GM18519 (cell line): Measurements from ENCODE around the gene TAP1.
A peak's percentile ranks its signal among the peaks of the same experiment; 100 is the strongest.

ENCODE experiments used
- ATAC-seq: cut with Tn5 transposase; IDR thresholded peaks from one replicate; pipeline ENCODE4 v1.9.1; 2021; ENCODE audit warnings: mild to moderate bottlenecking, moderate library complexity; ENCODE audit not compliant: unreplicated experiment, low FRiP score

TAP1 gene

GRCh38 chr6:32842690-32843089 lies 10.8 kb downstream of the TAP1 start:
- no peak for ATAC-seq

GRCh38 chr6:32842021-32842650 lies 11.4 kb downstream of the TAP1 start:
- ATAC-seq: no peak

- ATAC-seq: no peak
Measured at GRCh38 chr6:32840604-32841246, 12.8 kb downstream of the TAP1 start.

GRCh38 chr6:32839356-32839755 lies 14.1 kb downstream of the TAP1 start:
- no peak for ATAC-seq

GRCh38 chr6:32838114-32838958 lies 15.2 kb downstream of the TAP1 start, which contains the start of gene TAP2:
Gene TAP2, minus strand, starts transcription at chr6:32838739. Its CDS starts 506 bp downstream, at chr6:32838233.
- peak; percentile 38 for ATAC-seq

- ATAC-seq: no peak
Measured at GRCh38 chr6:32837651-32838113, 15.8 kb downstream of the TAP1 start.

- no peak for ATAC-seq
Measured at GRCh38 chr6:32836873-32837272, 16.6 kb downstream of the TAP1 start.

- ATAC-seq: no peak
Measured at GRCh38 chr6:32835167-32835893, 18.2 kb downstream of the TAP1 start.

- no peak for ATAC-seq
Measured at GRCh38 chr6:32833664-32834063, 19.8 kb downstream of the TAP1 start.

- ATAC-seq: no peak
Measured at GRCh38 chr6:32832535-32832934, 21.0 kb downstream of the TAP1 start.

GRCh38 chr6:32830936-32831335 lies 22.6 kb downstream of the TAP1 start:
- no peak for ATAC-seq

- ATAC-seq: no peak
Measured at GRCh38 chr6:32830017-32830416, 23.5 kb downstream of the TAP1 start.

GRCh38 chr6:32829495-32829894 lies 24.0 kb downstream of the TAP1 start:
- no peak for ATAC-seq

GRCh38 chr6:32827025-32827424 lies 26.5 kb downstream of the TAP1 start:
- ATAC-seq: no peak

GRCh38 chr6:32825966-32826365 lies 27.5 kb downstream of the TAP1 start:
- no peak for ATAC-seq

- ATAC-seq: no peak
Measured at GRCh38 chr6:32819729-32820128, 33.8 kb downstream of the TAP1 start.

GRCh38 chr6:32818867-32819266 lies 34.6 kb downstream of the TAP1 start:
- ATAC-seq: no peak

- ATAC-seq: peak; percentile 54
Measured at GRCh38 chr6:32816746-32817204, 36.7 kb downstream of the TAP1 start, which contains the start of gene HLA-DOB. Gene HLA-DOB, minus strand, starts transcription at chr6:32817002. Its CDS starts 51 bp downstream, at chr6:32816951.

- ATAC-seq: no peak
Measured at GRCh38 chr6:32815996-32816395, 37.5 kb downstream of the TAP1 start.

- ATAC-seq: no peak
Measured at GRCh38 chr6:32815115-32815514, 38.4 kb downstream of the TAP1 start.
